K562 (cell line): ENCODE measurements around the gene GPR32. TPM values are rescaled to one million over a fixed set of nuclear protein-coding genes. Genes with fewer than 3 reads are reported as not detected.

ENCODE experiments used
- AFF1 ChIP-seq, 2 experiments: fragments of 450-650 bp; IDR thresholded peaks; 2 replicates each; pipeline ENCODE4 v1.6.1; 2018; ENCODE audit warnings: mild to moderate bottlenecking in 2 of 2, low read depth in 1 of 2; ENCODE audit not compliant: partially characterized antibody in 2 of 2
- DNMT1 ChIP-seq: fragments of 450-650 bp; IDR thresholded peaks from 2 replicates; pipeline ENCODE4 v1.6.1; 2016; ENCODE audit warnings: antibody characterized with exemption, mild to moderate bottlenecking
- EGR1 ChIP-seq: fragments of 450-650 bp; conservative IDR thresholded peaks from 2 replicates; pipeline ENCODE4 v1.6.1; 2017; ENCODE audit warnings: mild to moderate bottlenecking
- FOXO4 ChIP-seq: fragments of 450-650 bp; formaldehyde crosslinking; IDR thresholded peaks from 2 replicates; pipeline ENCODE4 v1.4.0; 2020; ENCODE audit warnings: mild to moderate bottlenecking, moderate library complexity
- HDGF ChIP-seq: fragments of 450-650 bp; IDR thresholded peaks from 2 replicates; pipeline ENCODE4 v1.6.1; 2016
- HMGN3 ChIP-seq: IDR thresholded peaks from 2 replicates; pipeline ENCODE4 v1.6.1; 2011; ENCODE audit warnings: borderline replicate concordance, low read depth, mild to moderate bottlenecking, mixed read lengths, low read length; ENCODE audit not compliant: insufficient read length; ENCODE audit errors: extremely low read depth
- NFRKB ChIP-seq: fragments of 450-650 bp; IDR thresholded peaks from 2 replicates; pipeline ENCODE4 v1.6.1; 2016; ENCODE audit warnings: low read depth
- PKNOX1 ChIP-seq: fragments of 450-650 bp; IDR thresholded peaks from 2 replicates; pipeline ENCODE4 v1.6.1; 2016
- PML ChIP-seq: IDR thresholded peaks from 2 replicates; pipeline ENCODE4 v1.6.1; 2012; ENCODE audit warnings: low read length, inconsistent platforms
- RERE ChIP-seq: sonication (generic); formaldehyde crosslinking; IDR thresholded peaks from 2 replicates; pipeline ENCODE4 v1.8.0; 2023; ENCODE audit warnings: missing genetic modification reagents, mild to moderate bottlenecking, borderline replicate concordance
- THRAP3 ChIP-seq: fragments of 450-650 bp; IDR thresholded peaks from 2 replicates; pipeline ENCODE4 v1.6.1; 2016; ENCODE audit warnings: mild to moderate bottlenecking, inconsistent platforms, borderline replicate concordance
- TOE1 ChIP-seq, 2 experiments: fragments of 450-650 bp in 1 of 2; sonication (generic) in 1 of 2; formaldehyde crosslinking in 1 of 2; IDR thresholded peaks; 2 replicates each; pipeline versions ENCODE4 v1.7.1 to v1.8.0; 2016 to 2022; ENCODE audit warnings: borderline replicate concordance in 2 of 2, mild to moderate bottlenecking in 2 of 2, antibody characterized with exemption in 1 of 2, inconsistent platforms in 1 of 2, low read depth in 1 of 2, missing genetic modification reagents in 1 of 2, moderate library complexity in 1 of 2
- ZNF717 ChIP-seq: fragments of 250-450 bp; sonication (Bioruptor Pico); IDR thresholded peaks from 2 replicates; pipeline ENCODE4 v1.5.0; 2021
- ZNF780A ChIP-seq: fragments of 250-450 bp; sonication (Bioruptor Pico); IDR thresholded peaks from 2 replicates; pipeline ENCODE4 v1.5.0; 2021; ENCODE audit warnings: mild to moderate bottlenecking
- polyA plus RNA-seq, 8 experiments: library from polyadenylated mRNA; depleted of rRNA in 4 of 8; stranded (reverse) in 5 of 8; unstranded in 3 of 8; fragments of >200 nt; fragmentation: Nextera tagmentation in 2 of 8; fragmentation: Illumina TruSeq in 1 of 8; extraction: Ambion mirVana in 2 of 8; extraction: Trizol in 1 of 8; gene quantifications; 2 replicates each; pipeline versions ENCODE4 v1.2.1 to v1.2.3, GENCODE V29; 2011 to 2014; ENCODE audit warnings: inconsistent platforms in 1 of 8, missing spikeins in 1 of 8
- total RNA-seq, 7 experiments: library from RNA; depleted of rRNA in 6 of 7; stranded (reverse); fragments of >200 nt in 6 of 7; fragmentation: Illumina TruSeq in 2 of 7; extraction: Trizol in 2 of 7; gene quantifications; 2 replicates each; pipeline versions ENCODE4 v1.2.1 to v1.2.3, GENCODE V29; 2011 to 2021; ENCODE audit warnings: low replicate concordance in 1 of 7

The GPR32 gene
- total and polyA plus RNA-seq, 9 of the 15 experiments (the other 6 are each of a cell fraction or from before 2014, with no cell fraction given): not detected

- TF ChIP-seq ZNF780A (CRISPR knock-in tag) (no peak), PKNOX1 (no peak), ZNF717 (CRISPR knock-in tag) (no peak), HMGN3 (no peak), PML (no peak), AFF1 (IDR thresholded peaks at IDR 0.05; ENCODE audit: low read depth in 1 of 2, partially characterized antibody in 2 of 2) (no peak), NFRKB (no peak; the same call in 1 of the 2 replicates), THRAP3 (peak; percentile 77), TOE1 (IDR thresholded peaks at IDR 0.05; ENCODE audit: borderline replicate concordance) (0 out of 2 replicates have a peak, but pooled peaks have one; percentile 23), TOE1 (CRISPR knock-in tag; IDR thresholded peaks at IDR 0.05; ENCODE audit: borderline replicate concordance, low read depth) (no peak), DNMT1 (no peak), FOXO4 (CRISPR knock-in tag) (no peak), EGR1 (no peak), HDGF (0 out of 2 replicates have a peak, but pooled peaks have one; percentile 26), RERE (no peak)
Observed at GRCh38 chr19:50736338-50736737, 33.9 kb upstream of the GPR32 start (continued).
